GM23338 (cell line): ENCODE measurements around the gene UBXN11.

Source experiments
- EZH2 ChIP-seq: fragments of 200-600 bp; sonication (generic); IDR thresholded peaks from one replicate; pipeline ENCODE4 v1.8.0; 2017; ENCODE audit warnings: antibody characterized with exemption, mild to moderate bottlenecking, low read depth; ENCODE audit not compliant: unreplicated experiment
- EZH2phosphoT487 ChIP-seq: fragments of 200-600 bp; sonication (generic); IDR thresholded peaks from one replicate; pipeline ENCODE4 v1.8.1; 2018; ENCODE audit warnings: antibody characterized with exemption; ENCODE audit not compliant: unreplicated experiment
- POLR2AphosphoS5 ChIP-seq: IDR thresholded peaks from 2 replicates; pipeline ENCODE4 v1.6.1; 2016; ENCODE audit warnings: antibody characterized with exemption, low read depth
- TF ChIP-seq, protein P1 (sequence below), 2 experiments: fragments of 200-600 bp in 1 of 2; sonication (generic) in 1 of 2; conservative IDR thresholded peaks; 2 replicates each; pipeline versions ENCODE4 v1.5.1 to v1.6.1; 2016 to 2017; ENCODE audit warnings: antibody characterized with exemption in 2 of 2, low read depth in 2 of 2, mild to moderate bottlenecking in 2 of 2, moderate library complexity in 1 of 2
- TF ChIP-seq, protein P2 (sequence below): IDR thresholded peaks from one replicate; pipeline ENCODE4 v1.6.1; 2018; ENCODE audit warnings: antibody characterized with exemption; ENCODE audit not compliant: unreplicated experiment
- TF ChIP-seq, protein P3 (sequence below): fragments of 250-450 bp; sonication (Bioruptor Pico); IDR thresholded peaks from 2 replicates; pipeline ENCODE4 v1.5.0; 2020; ENCODE audit warnings: mild to moderate bottlenecking, moderate library complexity

DNA sequence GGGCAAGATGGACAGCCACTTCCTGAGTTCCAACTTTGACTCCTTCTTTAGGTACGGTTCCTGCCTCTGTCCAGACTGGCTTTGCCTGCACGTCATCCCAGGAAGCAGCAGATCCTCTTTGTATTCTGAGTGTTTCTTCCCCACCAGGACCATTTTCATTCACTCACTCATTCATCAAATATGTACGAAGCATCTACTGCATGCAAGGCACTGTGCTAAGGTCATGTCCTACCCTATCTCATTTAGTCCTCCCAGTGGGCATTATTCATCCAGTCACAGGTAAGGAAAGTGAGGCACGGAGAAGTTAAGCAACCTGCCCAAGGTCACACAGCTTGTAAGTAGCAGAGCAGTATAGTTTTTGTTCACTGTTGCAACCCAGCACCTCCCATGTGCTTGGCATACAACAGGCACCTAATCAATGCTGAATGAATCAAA lies 33.6 kb upstream of the UBXN11 start:
- TF ChIP-seq, protein P1, sequence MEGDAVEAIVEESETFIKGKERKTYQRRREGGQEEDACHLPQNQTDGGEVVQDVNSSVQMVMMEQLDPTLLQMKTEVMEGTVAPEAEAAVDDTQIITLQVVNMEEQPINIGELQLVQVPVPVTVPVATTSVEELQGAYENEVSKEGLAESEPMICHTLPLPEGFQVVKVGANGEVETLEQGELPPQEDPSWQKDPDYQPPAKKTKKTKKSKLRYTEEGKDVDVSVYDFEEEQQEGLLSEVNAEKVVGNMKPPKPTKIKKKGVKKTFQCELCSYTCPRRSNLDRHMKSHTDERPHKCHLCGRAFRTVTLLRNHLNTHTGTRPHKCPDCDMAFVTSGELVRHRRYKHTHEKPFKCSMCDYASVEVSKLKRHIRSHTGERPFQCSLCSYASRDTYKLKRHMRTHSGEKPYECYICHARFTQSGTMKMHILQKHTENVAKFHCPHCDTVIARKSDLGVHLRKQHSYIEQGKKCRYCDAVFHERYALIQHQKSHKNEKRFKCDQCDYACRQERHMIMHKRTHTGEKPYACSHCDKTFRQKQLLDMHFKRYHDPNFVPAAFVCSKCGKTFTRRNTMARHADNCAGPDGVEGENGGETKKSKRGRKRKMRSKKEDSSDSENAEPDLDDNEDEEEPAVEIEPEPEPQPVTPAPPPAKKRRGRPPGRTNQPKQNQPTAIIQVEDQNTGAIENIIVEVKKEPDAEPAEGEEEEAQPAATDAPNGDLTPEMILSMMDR (conservative IDR thresholded peaks at IDR 0.05; ENCODE audit: low read depth in 2 of 2): no peak
- no peak for TF ChIP-seq EZH2
- TF ChIP-seq, protein P2, sequence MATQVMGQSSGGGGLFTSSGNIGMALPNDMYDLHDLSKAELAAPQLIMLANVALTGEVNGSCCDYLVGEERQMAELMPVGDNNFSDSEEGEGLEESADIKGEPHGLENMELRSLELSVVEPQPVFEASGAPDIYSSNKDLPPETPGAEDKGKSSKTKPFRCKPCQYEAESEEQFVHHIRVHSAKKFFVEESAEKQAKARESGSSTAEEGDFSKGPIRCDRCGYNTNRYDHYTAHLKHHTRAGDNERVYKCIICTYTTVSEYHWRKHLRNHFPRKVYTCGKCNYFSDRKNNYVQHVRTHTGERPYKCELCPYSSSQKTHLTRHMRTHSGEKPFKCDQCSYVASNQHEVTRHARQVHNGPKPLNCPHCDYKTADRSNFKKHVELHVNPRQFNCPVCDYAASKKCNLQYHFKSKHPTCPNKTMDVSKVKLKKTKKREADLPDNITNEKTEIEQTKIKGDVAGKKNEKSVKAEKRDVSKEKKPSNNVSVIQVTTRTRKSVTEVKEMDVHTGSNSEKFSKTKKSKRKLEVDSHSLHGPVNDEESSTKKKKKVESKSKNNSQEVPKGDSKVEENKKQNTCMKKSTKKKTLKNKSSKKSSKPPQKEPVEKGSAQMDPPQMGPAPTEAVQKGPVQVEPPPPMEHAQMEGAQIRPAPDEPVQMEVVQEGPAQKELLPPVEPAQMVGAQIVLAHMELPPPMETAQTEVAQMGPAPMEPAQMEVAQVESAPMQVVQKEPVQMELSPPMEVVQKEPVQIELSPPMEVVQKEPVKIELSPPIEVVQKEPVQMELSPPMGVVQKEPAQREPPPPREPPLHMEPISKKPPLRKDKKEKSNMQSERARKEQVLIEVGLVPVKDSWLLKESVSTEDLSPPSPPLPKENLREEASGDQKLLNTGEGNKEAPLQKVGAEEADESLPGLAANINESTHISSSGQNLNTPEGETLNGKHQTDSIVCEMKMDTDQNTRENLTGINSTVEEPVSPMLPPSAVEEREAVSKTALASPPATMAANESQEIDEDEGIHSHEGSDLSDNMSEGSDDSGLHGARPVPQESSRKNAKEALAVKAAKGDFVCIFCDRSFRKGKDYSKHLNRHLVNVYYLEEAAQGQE: no peak
- no peak for TF ChIP-seq POLR2AphosphoS5
- TF ChIP-seq, protein P3, sequence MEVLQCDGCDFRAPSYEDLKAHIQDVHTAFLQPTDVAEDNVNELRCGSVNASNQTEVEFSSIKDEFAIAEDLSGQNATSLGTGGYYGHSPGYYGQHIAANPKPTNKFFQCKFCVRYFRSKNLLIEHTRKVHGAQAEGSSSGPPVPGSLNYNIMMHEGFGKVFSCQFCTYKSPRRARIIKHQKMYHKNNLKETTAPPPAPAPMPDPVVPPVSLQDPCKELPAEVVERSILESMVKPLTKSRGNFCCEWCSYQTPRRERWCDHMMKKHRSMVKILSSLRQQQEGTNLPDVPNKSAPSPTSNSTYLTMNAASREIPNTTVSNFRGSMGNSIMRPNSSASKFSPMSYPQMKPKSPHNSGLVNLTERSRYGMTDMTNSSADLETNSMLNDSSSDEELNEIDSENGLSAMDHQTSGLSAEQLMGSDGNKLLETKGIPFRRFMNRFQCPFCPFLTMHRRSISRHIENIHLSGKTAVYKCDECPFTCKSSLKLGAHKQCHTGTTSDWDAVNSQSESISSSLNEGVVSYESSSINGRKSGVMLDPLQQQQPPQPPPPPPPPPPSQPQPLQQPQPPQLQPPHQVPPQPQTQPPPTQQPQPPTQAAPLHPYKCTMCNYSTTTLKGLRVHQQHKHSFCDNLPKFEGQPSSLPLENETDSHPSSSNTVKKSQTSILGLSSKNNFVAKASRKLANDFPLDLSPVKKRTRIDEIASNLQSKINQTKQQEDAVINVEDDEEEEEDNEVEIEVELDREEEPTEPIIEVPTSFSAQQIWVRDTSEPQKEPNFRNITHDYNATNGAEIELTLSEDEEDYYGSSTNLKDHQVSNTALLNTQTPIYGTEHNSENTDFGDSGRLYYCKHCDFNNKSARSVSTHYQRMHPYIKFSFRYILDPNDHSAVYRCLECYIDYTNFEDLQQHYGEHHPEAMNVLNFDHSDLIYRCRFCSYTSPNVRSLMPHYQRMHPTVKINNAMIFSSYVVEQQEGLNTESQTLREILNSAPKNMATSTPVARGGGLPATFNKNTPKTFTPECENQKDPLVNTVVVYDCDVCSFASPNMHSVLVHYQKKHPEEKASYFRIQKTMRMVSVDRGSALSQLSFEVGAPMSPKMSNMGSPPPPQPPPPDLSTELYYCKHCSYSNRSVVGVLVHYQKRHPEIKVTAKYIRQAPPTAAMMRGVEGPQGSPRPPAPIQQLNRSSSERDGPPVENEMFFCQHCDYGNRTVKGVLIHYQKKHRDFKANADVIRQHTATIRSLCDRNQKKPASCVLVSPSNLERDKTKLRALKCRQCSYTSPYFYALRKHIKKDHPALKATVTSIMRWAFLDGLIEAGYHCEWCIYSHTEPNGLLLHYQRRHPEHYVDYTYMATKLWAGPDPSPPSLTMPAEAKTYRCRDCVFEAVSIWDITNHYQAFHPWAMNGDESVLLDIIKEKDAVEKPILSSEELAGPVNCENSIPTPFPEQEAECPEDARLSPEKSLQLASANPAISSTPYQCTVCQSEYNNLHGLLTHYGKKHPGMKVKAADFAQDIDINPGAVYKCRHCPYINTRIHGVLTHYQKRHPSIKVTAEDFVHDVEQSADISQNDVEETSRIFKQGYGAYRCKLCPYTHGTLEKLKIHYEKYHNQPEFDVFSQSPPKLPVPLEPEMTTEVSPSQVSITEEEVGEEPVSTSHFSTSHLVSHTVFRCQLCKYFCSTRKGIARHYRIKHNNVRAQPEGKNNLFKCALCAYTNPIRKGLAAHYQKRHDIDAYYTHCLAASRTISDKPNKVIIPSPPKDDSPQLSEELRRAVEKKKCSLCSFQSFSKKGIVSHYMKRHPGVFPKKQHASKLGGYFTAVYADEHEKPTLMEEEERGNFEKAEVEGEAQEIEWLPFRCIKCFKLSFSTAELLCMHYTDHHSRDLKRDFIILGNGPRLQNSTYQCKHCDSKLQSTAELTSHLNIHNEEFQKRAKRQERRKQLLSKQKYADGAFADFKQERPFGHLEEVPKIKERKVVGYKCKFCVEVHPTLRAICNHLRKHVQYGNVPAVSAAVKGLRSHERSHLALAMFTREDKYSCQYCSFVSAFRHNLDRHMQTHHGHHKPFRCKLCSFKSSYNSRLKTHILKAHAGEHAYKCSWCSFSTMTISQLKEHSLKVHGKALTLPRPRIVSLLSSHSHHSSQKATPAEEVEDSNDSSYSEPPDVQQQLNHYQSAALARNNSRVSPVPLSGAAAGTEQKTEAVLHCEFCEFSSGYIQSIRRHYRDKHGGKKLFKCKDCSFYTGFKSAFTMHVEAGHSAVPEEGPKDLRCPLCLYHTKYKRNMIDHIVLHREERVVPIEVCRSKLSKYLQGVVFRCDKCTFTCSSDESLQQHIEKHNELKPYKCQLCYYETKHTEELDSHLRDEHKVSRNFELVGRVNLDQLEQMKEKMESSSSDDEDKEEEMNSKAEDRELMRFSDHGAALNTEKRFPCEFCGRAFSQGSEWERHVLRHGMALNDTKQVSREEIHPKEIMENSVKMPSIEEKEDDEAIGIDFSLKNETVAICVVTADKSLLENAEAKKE (CRISPR knock-in tag): no peak
- no peak for TF ChIP-seq EZH2phosphoT487
